A549 (cell line): ENCODE measurements around the gene NTN1. TPM values are rescaled to one million over a fixed set of nuclear protein-coding genes. Genes with fewer than 3 reads are reported as not detected.

Experiments
- ATAC-seq, 2 experiments: fragments of 200-7000 bp in 1 of 2; fragments of >200 bp in 1 of 2; cut with Nextera tagmentation in 1 of 2; cut with Tn5 transposase in 1 of 2; 3 replicates each; pipeline versions ENCODE4 v1.8.0 to v1.9.1; 2018 to 2020; ENCODE audit warnings: mild to moderate bottlenecking in 1 of 2, moderate library complexity in 1 of 2
- CTCF ChIA-PET: fragments of 300-600 bp; sonication (Branson Sonifier 250); formaldehyde crosslinking; extraction: SDS; loops from one replicate; lab custom pipeline; 2021; ENCODE audit warnings: antibody characterized with exemption, inconsistent platforms; lab: Yijun Ruan, JAX
- POLR2A ChIA-PET: fragments of 350-600 bp; formaldehyde crosslinking; extraction: SDS; loops from one replicate; lab custom pipeline; 2021; ENCODE audit warnings: antibody characterized with exemption, inconsistent platforms; lab: Yijun Ruan, JAX
- DNase-seq, 2 experiments: peaks; one replicate each; pipeline versions ENCODE4 v3.0.0 to v3.0.0-alpha.2; 2011 to 2016; ENCODE audit warnings: low read depth in 1 of 2, low spot score in 1 of 2
- FAIRE-seq: peaks from 2 replicates; lab custom pipeline; 2011; peaks lifted over from hg19 to GRCh38; lab: Jason Lieb, UNC
- H3K27ac ChIP-seq, 2 experiments: fragments of >200 bp; sonication (Bioruptor Twin); formaldehyde crosslinking; 3 replicates each; pipeline ENCODE4 v1.5.1; 2016 to 2017
- H3K4me1 ChIP-seq: fragments of >200 bp; sonication (Bioruptor Twin); formaldehyde crosslinking; 3 replicates; pipeline ENCODE4 v1.6.1; 2016
- H3K4me2 ChIP-seq: fragments of >200 bp; sonication (Bioruptor Twin); formaldehyde crosslinking; 3 replicates; pipeline ENCODE4 v1.6.1; 2016
- H3K4me3 ChIP-seq: fragments of >200 bp; sonication (Bioruptor Twin); formaldehyde crosslinking; 3 replicates; pipeline ENCODE4 v1.5.1; 2016
- H3K9me3 ChIP-seq: fragments of >200 bp; sonication (Bioruptor Twin); formaldehyde crosslinking; 3 replicates; pipeline ENCODE4 v1.6.1; 2016
- CHD4 ChIP-seq: fragments of 200-600 bp; sonication (generic); IDR thresholded peaks from 2 replicates; pipeline ENCODE4 v1.6.1; 2016; ENCODE audit warnings: antibody characterized with exemption, mild to moderate bottlenecking, borderline replicate concordance
- CTCF ChIP-seq: fragments of >200 bp; sonication (Bioruptor Twin); formaldehyde crosslinking; IDR thresholded peaks from 3 replicates; pipeline ENCODE4 v1.5.1; 2016
- EHF ChIP-seq: fragments of 250-450 bp; sonication (Bioruptor Pico); IDR thresholded peaks from 2 replicates; pipeline ENCODE4 v1.5.0; 2020; ENCODE audit warnings: mild to moderate bottlenecking
- FOSL2 ChIP-seq, 2 experiments: fragments of 450-650 bp in 1 of 2; fragments of >200 bp in 1 of 2; sonication (Bioruptor Twin) in 1 of 2; formaldehyde crosslinking; IDR thresholded peaks; 2 replicates each; pipeline versions ENCODE4 v1.5.0 to v1.6.1; 2016 to 2020; ENCODE audit warnings: mild to moderate bottlenecking in 1 of 2, moderate library complexity in 1 of 2
- GATA3 ChIP-seq: IDR thresholded peaks from 2 replicates; pipeline ENCODE4 v1.6.1; 2012; ENCODE audit warnings: borderline replicate concordance
- HDAC2 ChIP-seq: fragments of 200-600 bp; sonication (generic); IDR thresholded peaks from 2 replicates; pipeline ENCODE4 v1.6.1; 2016
- HES2 ChIP-seq: fragments of >200 bp; sonication (Bioruptor Twin); formaldehyde crosslinking; IDR thresholded peaks from 2 replicates; pipeline ENCODE4 v1.6.1; 2016
- HOXA7 ChIP-seq: fragments of 250-450 bp; sonication (Bioruptor Pico); IDR thresholded peaks from 2 replicates; pipeline ENCODE4 v1.5.0; 2020; ENCODE audit warnings: mild to moderate bottlenecking, moderate library complexity
- HOXB13 ChIP-seq: fragments of 250-450 bp; sonication (Bioruptor Pico); IDR thresholded peaks from 2 replicates; pipeline ENCODE4 v1.5.0; 2020; ENCODE audit warnings: low read depth, mild to moderate bottlenecking, moderate library complexity
- HOXB5 ChIP-seq: fragments of 250-450 bp; sonication (Bioruptor Pico); IDR thresholded peaks from 2 replicates; pipeline ENCODE4 v1.5.0; 2020; ENCODE audit warnings: mild to moderate bottlenecking, moderate library complexity
- MYC ChIP-seq: IDR thresholded peaks from 2 replicates; pipeline ENCODE4 v1.6.1; 2012; ENCODE audit warnings: mild to moderate bottlenecking, inconsistent platforms, low read length, improper control_type of control experiment, borderline replicate concordance
- NFE2L2 ChIP-seq: fragments of 150-350 bp; conservative IDR thresholded peaks from 2 replicates; pipeline ENCODE4 v1.6.1; 2014; ENCODE audit warnings: low read length
- NR3C1 ChIP-seq: fragments of >200 bp; sonication (Bioruptor Twin); formaldehyde crosslinking; IDR thresholded peaks from 3 replicates; pipeline ENCODE4 v1.6.1; 2017
- POLR2AphosphoS2 ChIP-seq: conservative IDR thresholded peaks from 2 replicates; pipeline ENCODE4 v1.6.1; 2012; ENCODE audit warnings: low read length, improper control_type of control experiment, inconsistent platforms
- RCOR1 ChIP-seq: fragments of 150-350 bp; IDR thresholded peaks from 2 replicates; pipeline ENCODE4 v1.6.1; 2014; ENCODE audit warnings: antibody characterized with exemption, low read length, low read depth
- RFX5 ChIP-seq: fragments of 450-650 bp; IDR thresholded peaks from 2 replicates; pipeline ENCODE4 v1.7.1; 2014; ENCODE audit warnings: antibody characterized with exemption, mild to moderate bottlenecking, moderate library complexity
- RNF2 ChIP-seq: fragments of 200-600 bp; sonication (generic); IDR thresholded peaks from 2 replicates; pipeline ENCODE4 v1.6.1; 2016; ENCODE audit warnings: low read depth, mild to moderate bottlenecking, antibody characterized with exemption, moderate library complexity, borderline replicate concordance
- SREBF2 ChIP-seq: fragments of 450-650 bp; IDR thresholded peaks from 2 replicates; pipeline ENCODE4 v1.6.1; 2014; ENCODE audit warnings: mild to moderate bottlenecking, moderate library complexity
- ZFP36 ChIP-seq: fragments of 450-650 bp; IDR thresholded peaks from 2 replicates; pipeline ENCODE4 v1.6.1; 2014; ENCODE audit warnings: borderline replicate concordance; ENCODE audit not compliant: partially characterized antibody
- whole genome bisulfite sequencing: methylation state at CpG from one replicate; pipeline ENCODE4 v1.1.6; 2017; ENCODE audit errors: missing lambda C conversion rate; 5-methylcytosine and 5-hydroxymethylcytosine counted together
- polyA plus RNA-seq, 4 experiments: library from polyadenylated mRNA; depleted of rRNA in 3 of 4; stranded (reverse); fragments of >200 nt; fragmentation: RNase III in 1 of 4; extraction: RNeasy Plus Mini Kit Qiagen cat#74134 plus additional on column Dnase treatment in 1 of 4; gene quantifications; 2 replicates in 3 of 4; 3 replicates in 1 of 4; pipeline ENCODE4 v1.2.3, GENCODE V29; 2011 to 2017
- TF ChIP-seq, protein P1 (sequence below): fragments of 200-600 bp; sonication (generic); IDR thresholded peaks from 2 replicates; pipeline ENCODE4 v1.6.1; 2016; ENCODE audit warnings: antibody characterized with exemption, mild to moderate bottlenecking, moderate library complexity

NTN1 gene
- polyA plus RNA-seq, 2 of the 4 experiments (the other 2 are of a cell fraction), result 0.12 to 0.13 TPM

DNA sequence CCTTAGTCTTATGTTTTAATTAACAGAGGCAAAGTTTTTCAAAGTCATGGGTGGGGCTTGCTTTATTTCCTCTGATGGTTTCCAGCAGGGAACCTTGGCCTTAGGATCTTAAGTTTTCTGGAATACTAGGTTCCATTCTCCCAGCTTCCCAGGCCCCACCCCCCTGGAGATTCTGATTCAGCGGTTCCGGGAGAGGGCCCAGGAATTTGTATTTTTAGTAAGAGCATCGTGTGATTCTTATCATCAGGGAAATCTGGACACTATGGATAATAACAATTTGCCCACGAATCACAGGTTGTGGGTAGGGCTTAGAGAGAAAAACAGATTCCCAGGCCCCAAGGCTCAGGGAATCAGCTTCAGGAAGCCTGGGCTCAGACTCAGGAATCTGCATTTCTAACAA lies 263.6 kb downstream of the NTN1 start:
- WGBS, result 86% methylated on average over 4 of the region's 4 CpGs
- Histone ChIP-seq H3K4me3 (no peak overlapping the region), H3K4me2 (no peak overlapping the region), H3K9me3 (no peaks in the 10 kb centered on the region), H3K4me1 (no peaks in the 10 kb centered on the region), H3K27ac (no peak overlapping the region)
- no peak for FAIRE-seq
- ChIA-PET CTCF (interaction anchor here (1.3 kb wide), 1 partner anchor 60 kb away, joined by 3 read pairs; no protein-coding TSS in a partner anchor), POLR2A (no interaction called here)
- TF ChIP-seq HOXB5 (no peak), EHF (no peak)
- DNase-seq, result no peak
- ATAC-seq, result no peak

- TF ChIP-seq ZFP36 (no peak), CHD4 (no peak), POLR2AphosphoS2 (no peak), FOSL2 (IDR thresholded peaks at IDR 0.05) (no peak), FOSL2 (CRISPR knock-in tag; IDR thresholded peaks at IDR 0.05) (no peak), SREBF2 (no peak), NFE2L2 (no peak), HOXA7 (CRISPR knock-in tag) (no peak), RCOR1 (no peak), RFX5 (no peak), HDAC2 (no peak), NR3C1 (no peak), CTCF (no peak), HOXB5 (no peak), RNF2 (no peak), GATA3 (no peak), HOXB13 (CRISPR knock-in tag) (no peak), MYC (no peak), HES2 (no peak)
- TF ChIP-seq, protein P1, sequence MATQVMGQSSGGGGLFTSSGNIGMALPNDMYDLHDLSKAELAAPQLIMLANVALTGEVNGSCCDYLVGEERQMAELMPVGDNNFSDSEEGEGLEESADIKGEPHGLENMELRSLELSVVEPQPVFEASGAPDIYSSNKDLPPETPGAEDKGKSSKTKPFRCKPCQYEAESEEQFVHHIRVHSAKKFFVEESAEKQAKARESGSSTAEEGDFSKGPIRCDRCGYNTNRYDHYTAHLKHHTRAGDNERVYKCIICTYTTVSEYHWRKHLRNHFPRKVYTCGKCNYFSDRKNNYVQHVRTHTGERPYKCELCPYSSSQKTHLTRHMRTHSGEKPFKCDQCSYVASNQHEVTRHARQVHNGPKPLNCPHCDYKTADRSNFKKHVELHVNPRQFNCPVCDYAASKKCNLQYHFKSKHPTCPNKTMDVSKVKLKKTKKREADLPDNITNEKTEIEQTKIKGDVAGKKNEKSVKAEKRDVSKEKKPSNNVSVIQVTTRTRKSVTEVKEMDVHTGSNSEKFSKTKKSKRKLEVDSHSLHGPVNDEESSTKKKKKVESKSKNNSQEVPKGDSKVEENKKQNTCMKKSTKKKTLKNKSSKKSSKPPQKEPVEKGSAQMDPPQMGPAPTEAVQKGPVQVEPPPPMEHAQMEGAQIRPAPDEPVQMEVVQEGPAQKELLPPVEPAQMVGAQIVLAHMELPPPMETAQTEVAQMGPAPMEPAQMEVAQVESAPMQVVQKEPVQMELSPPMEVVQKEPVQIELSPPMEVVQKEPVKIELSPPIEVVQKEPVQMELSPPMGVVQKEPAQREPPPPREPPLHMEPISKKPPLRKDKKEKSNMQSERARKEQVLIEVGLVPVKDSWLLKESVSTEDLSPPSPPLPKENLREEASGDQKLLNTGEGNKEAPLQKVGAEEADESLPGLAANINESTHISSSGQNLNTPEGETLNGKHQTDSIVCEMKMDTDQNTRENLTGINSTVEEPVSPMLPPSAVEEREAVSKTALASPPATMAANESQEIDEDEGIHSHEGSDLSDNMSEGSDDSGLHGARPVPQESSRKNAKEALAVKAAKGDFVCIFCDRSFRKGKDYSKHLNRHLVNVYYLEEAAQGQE, result no peak
- DNase-seq (no peak), ATAC-seq (no peak), FAIRE-seq (peak; percentile 89)
- WGBS, result 88% methylated on average over 14 of the region's 14 CpGs
- Histone ChIP-seq H3K27ac (no peak overlapping the region), H3K4me2 (no peak overlapping the region), H3K4me3 (no peak overlapping the region), H3K4me1 (no peaks in the 10 kb centered on the region), H3K9me3 (no peaks in the 10 kb centered on the region)
- POLR2A ChIA-PET, result no interaction called here
- CTCF ChIA-PET, result interaction anchor here (0.8 to 1.4 kb wide), 2 partner anchors 29 to 291 kb away, joined by 3 read pairs; no protein-coding TSS in a partner anchor
Measured at GRCh38 chr17:9285602-9286427, 264.5 kb downstream of the NTN1 start.
